HCT116 (cell line): ENCODE measurements around the gene CDH2. TPM values are rescaled to one million over a fixed set of nuclear protein-coding genes. Genes with fewer than 3 reads are reported as not detected.

Source experiments
- ATAC-seq: fragments of 200-7000 bp; cut with Tn5 transposase; 2 replicates; pipeline ENCODE4 v1.9.1; 2020; ENCODE audit warnings: mild to moderate bottlenecking, moderate library complexity
- BruUV-seq: library from RNA; stranded (reverse); fragments of 400-500 nt; replicated peaks from 2 replicates; lab custom pipeline; 2021; lab: Mats Ljungman, UMichigan
- CTCF ChIA-PET: fragments of 300-600 bp; sonication (Branson Sonifier 250); formaldehyde crosslinking; loops from one replicate; lab custom pipeline; 2021; ENCODE audit warnings: antibody characterized with exemption; lab: Charles Lee
- POLR2A ChIA-PET: fragments of 300-600, 350-600 bp; sonication (Branson Sonifier 250); formaldehyde crosslinking; loops from one replicate; lab custom pipeline; 2021; ENCODE audit warnings: antibody characterized with exemption; lab: Charles Lee
- RAD21 ChIA-PET, 2 experiments: fragments of 300-600 bp; sonication (Branson Sonifier 250); formaldehyde crosslinking; loops; one replicate each; lab custom pipeline; 2023; ENCODE audit warnings: low total read pairs in 2 of 2; ENCODE audit not compliant: uncharacterized antibody in 2 of 2, unreplicated experiment in 2 of 2, low non-redundant PET in 1 of 2; lab: Charles Lee
- DNase-seq: peaks from one replicate; pipeline ENCODE4 v3.0.0-alpha.2; 2010; ENCODE audit warnings: low read depth, low spot score
- H2AFZ ChIP-seq: fragments of 200-600 bp; shearing (Covaris generic), sonication (generic); 2 replicates; pipeline ENCODE4 v1.6.1; 2017; ENCODE audit warnings: low read depth, mixed run types, mixed read lengths, antibody characterized with exemption, low read length; ENCODE audit not compliant: poor library complexity, severe bottlenecking
- H3K27ac ChIP-seq: 2 replicates; pipeline ENCODE4 v1.5.1; 2012; ENCODE audit warnings: low read depth, low read length
- H3K27me3 ChIP-seq: fragments of 200-600 bp; sonication (generic); 2 replicates; pipeline ENCODE4 v1.6.1; 2016; ENCODE audit warnings: mixed run types, low read length, mixed read lengths; ENCODE audit not compliant: insufficient read depth
- H3K36me3 ChIP-seq, 2 experiments: fragments of 200-500 bp in 1 of 2; fragments of 200-600 bp in 1 of 2; sonication (Bioruptor generic) in 1 of 2; sonication (generic) in 1 of 2; 2 replicates each; pipeline versions ENCODE4 v1.5.1 to v1.6.1; 2014 to 2016; ENCODE audit warnings: low read length in 2 of 2, inconsistent platforms in 1 of 2, mixed read lengths in 1 of 2, mixed run types in 1 of 2; ENCODE audit not compliant: insufficient read depth in 2 of 2, control insufficient read depth in 1 of 2
- H3K4me1 ChIP-seq, 2 experiments: fragments of 200-600 bp in 1 of 2; sonication (generic) in 1 of 2; 2 replicates each; pipeline versions ENCODE4 v1.5.1 to v1.6.1; 2012 to 2017; ENCODE audit warnings: low read length in 2 of 2, inconsistent platforms in 1 of 2, mild to moderate bottlenecking in 1 of 2, mixed read lengths in 1 of 2, mixed run types in 1 of 2, moderate library complexity in 1 of 2; ENCODE audit not compliant: insufficient read depth in 2 of 2, control insufficient read depth in 1 of 2
- H3K4me2 ChIP-seq: fragments of 200-600 bp; sonication (generic); 2 replicates; pipeline ENCODE4 v1.6.1; 2017; ENCODE audit warnings: mixed run types, low read length, mixed read lengths
- H3K4me3 ChIP-seq, 2 experiments: fragments of 200-600 bp in 1 of 2; sonication (generic) in 1 of 2; replicated peaks in 1 of 2; 2 replicates each; pipeline ENCODE4 v1.5.1; 2011 to 2016; ENCODE audit warnings: low read length in 2 of 2, control low read depth in 1 of 2, low read depth in 1 of 2, mild to moderate bottlenecking in 1 of 2, mixed read lengths in 1 of 2, mixed run types in 1 of 2
- H3K79me2 ChIP-seq: fragments of 200-600 bp; sonication (generic); 2 replicates; pipeline ENCODE4 v1.6.1; 2017; ENCODE audit warnings: mild to moderate bottlenecking, mixed run types, low read length, moderate library complexity, mixed read lengths; ENCODE audit not compliant: insufficient read depth
- H3K9ac ChIP-seq: fragments of 200-600 bp; sonication (generic); 2 replicates; pipeline ENCODE4 v1.6.1; 2016; ENCODE audit warnings: low read length, mixed read lengths
- H3K9me2 ChIP-seq: fragments of 200-600 bp; sonication (generic), shearing (Covaris generic); 2 replicates; pipeline ENCODE4 v1.6.1; 2017; ENCODE audit warnings: mixed run types, mild to moderate bottlenecking, moderate library complexity; ENCODE audit not compliant: insufficient read depth
- H3K9me3 ChIP-seq, 2 experiments: fragments of 200-500 bp in 1 of 2; fragments of 200-600 bp in 1 of 2; sonication (Bioruptor generic) in 1 of 2; sonication (generic) in 1 of 2; 2 replicates each; pipeline ENCODE4 v1.6.1; 2014 to 2017; ENCODE audit warnings: low read length in 2 of 2, mixed read lengths in 2 of 2, inconsistent platforms in 1 of 2, low read depth in 1 of 2, mild to moderate bottlenecking in 1 of 2, mixed run types in 1 of 2, moderate library complexity in 1 of 2; ENCODE audit not compliant: control insufficient read depth in 1 of 2, insufficient read depth in 1 of 2
- H4K20me1 ChIP-seq: fragments of 200-600 bp; sonication (generic), shearing (Covaris generic); 2 replicates; pipeline ENCODE4 v1.6.1; 2017; ENCODE audit warnings: mixed run types, mild to moderate bottlenecking, moderate library complexity; ENCODE audit not compliant: insufficient read depth
- CBX3 ChIP-seq: IDR thresholded peaks from 2 replicates; pipeline ENCODE4 v1.6.1; 2012; ENCODE audit warnings: low read depth
- CEBPB ChIP-seq: IDR thresholded peaks from 2 replicates; pipeline ENCODE4 v1.6.1; 2012; ENCODE audit warnings: low read depth
- EGR1 ChIP-seq: IDR thresholded peaks from 2 replicates; pipeline ENCODE4 v1.6.1; 2012; ENCODE audit warnings: low read depth
- ELF1 ChIP-seq: IDR thresholded peaks from 2 replicates; pipeline ENCODE4 v1.6.1; 2012; ENCODE audit warnings: low read depth, borderline replicate concordance
- EZH2 ChIP-seq: fragments of 200-600 bp; sonication (generic); IDR thresholded peaks from 2 replicates; pipeline ENCODE4 v1.6.1; 2017; ENCODE audit warnings: antibody characterized with exemption, mixed run types
- EZH2phosphoT487 ChIP-seq: fragments of 200-600 bp; IDR thresholded peaks from 2 replicates; pipeline ENCODE4 v1.6.1; 2018; ENCODE audit warnings: antibody characterized with exemption, borderline replicate concordance
- FOSL1 ChIP-seq: IDR thresholded peaks from 2 replicates; pipeline ENCODE4 v1.6.1; 2012; ENCODE audit warnings: low read depth
- JUND ChIP-seq: IDR thresholded peaks from 2 replicates; pipeline ENCODE4 v1.6.1; 2012
- POLR2AphosphoS5 ChIP-seq: IDR thresholded peaks from 2 replicates; pipeline ENCODE4 v1.6.1; 2011; ENCODE audit warnings: mild to moderate bottlenecking, low read depth, low read length, moderate library complexity
- RAD21 ChIP-seq: IDR thresholded peaks from 2 replicates; pipeline ENCODE4 v1.6.1; 2012; ENCODE audit warnings: low read depth, mild to moderate bottlenecking
- SIN3A ChIP-seq: IDR thresholded peaks from 2 replicates; pipeline ENCODE4 v1.6.1; 2012; ENCODE audit warnings: low read depth
- SP1 ChIP-seq: IDR thresholded peaks from 2 replicates; pipeline ENCODE4 v1.6.1; 2012; ENCODE audit warnings: low read depth
- SRF ChIP-seq: IDR thresholded peaks from 2 replicates; pipeline ENCODE4 v1.6.1; 2012; ENCODE audit warnings: low read depth
- TCF7L2 ChIP-seq: IDR thresholded peaks from 2 replicates; pipeline ENCODE4 v1.7.0; 2011; ENCODE audit warnings: borderline replicate concordance, inconsistent platforms; ENCODE audit not compliant: insufficient read depth, insufficient read length; ENCODE audit errors: extremely low read depth
- ZFX ChIP-seq: fragments of 450-650 bp; IDR thresholded peaks from 2 replicates; pipeline ENCODE4 v1.6.1; 2017
- ZNF274 ChIP-seq: fragments of 200-500 bp; sonication (Bioruptor generic); IDR thresholded peaks from 2 replicates; pipeline ENCODE4 v1.6.1; 2014; ENCODE audit warnings: mild to moderate bottlenecking, low read depth, low read length, inconsistent platforms
- intact Hi-C: fragments of 100-400 bp; cut with micrococcal nuclease; formaldehyde crosslinking; loops from 2 replicates; pipeline ENCODE4 v1.10.0; 2022
- total RNA-seq: library from RNA; stranded (reverse); gene quantifications from one replicate; pipeline ENCODE4 v1.2.1, GENCODE V29; 2021; ENCODE audit not compliant: unreplicated experiment
- TF ChIP-seq, protein P1 (sequence below), 3 experiments: fragments of 200-600 bp in 1 of 3; sonication (generic) in 1 of 3; IDR thresholded peaks in 2 of 3; conservative IDR thresholded peaks in 1 of 3; 2 replicates each; pipeline ENCODE4 v1.5.1; 2012 to 2017; ENCODE audit warnings: low read depth in 2 of 3, low read length in 2 of 3, antibody characterized with exemption in 1 of 3, borderline replicate concordance in 1 of 3, control low read depth in 1 of 3, mild to moderate bottlenecking in 1 of 3, mixed read lengths in 1 of 3, mixed run types in 1 of 3, moderate library complexity in 1 of 3; ENCODE audit not compliant: insufficient read depth in 1 of 3
- TF ChIP-seq, protein P2 (sequence below): IDR thresholded peaks from 2 replicates; pipeline ENCODE4 v1.6.1; 2012
- TF ChIP-seq, protein P3 (sequence below): IDR thresholded peaks from 2 replicates; pipeline ENCODE4 v1.6.1; 2012
- TF ChIP-seq, protein P4 (sequence below): IDR thresholded peaks from 2 replicates; pipeline ENCODE4 v1.6.1; 2011; ENCODE audit warnings: mild to moderate bottlenecking, low read length, moderate library complexity; ENCODE audit not compliant: insufficient replicate concordance; ENCODE audit errors: extremely low read depth

The CDH2 gene
- total RNA-seq, 1 experiment from 2014 or later = 0.15 TPM

DNA sequence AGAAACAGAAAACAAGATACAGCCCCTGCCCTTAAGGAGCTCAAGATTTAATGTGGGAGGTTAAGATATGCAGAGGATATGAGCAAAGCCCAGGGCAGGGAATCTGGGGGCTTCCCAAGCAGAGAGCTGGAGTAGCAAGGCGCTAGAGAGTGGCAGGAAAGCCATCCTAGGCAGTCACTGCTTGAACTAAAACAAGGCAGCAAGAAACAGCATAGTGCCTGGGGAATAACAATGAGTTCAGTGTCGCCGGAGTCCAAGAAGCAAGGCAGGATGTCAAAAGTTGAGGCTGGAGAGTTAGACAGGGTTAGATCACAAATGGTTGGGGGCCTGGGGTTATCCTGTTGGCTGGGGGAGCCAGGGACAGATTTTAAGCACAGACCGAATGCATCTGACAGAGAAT lies 24.6 kb downstream of the CDH2 start:
- Histone ChIP-seq H3K4me1 (no peaks in the 10 kb centered on the region), H3K4me3 (no peak overlapping the region), H3K79me2 (no peaks in the 10 kb centered on the region), H3K27ac (no peak overlapping the region), H3K9me3 (no peaks in the 10 kb centered on the region), H3K9ac (no peak overlapping the region), H3K36me3 (no peaks in the 10 kb centered on the region), H3K9me2 (no peaks in the 10 kb centered on the region)
- ChIA-PET POLR2A (no interaction called here), CTCF (no interaction called here)
- BruUV-seq = no TSS peak
- no peak for ATAC-seq
- intact Hi-C loops = no loop called here
- DNase-seq = no peak
- TF ChIP-seq EZH2phosphoT487 = no peak
- no peak for TF ChIP-seq CEBPB
- TF ChIP-seq, protein P1, sequence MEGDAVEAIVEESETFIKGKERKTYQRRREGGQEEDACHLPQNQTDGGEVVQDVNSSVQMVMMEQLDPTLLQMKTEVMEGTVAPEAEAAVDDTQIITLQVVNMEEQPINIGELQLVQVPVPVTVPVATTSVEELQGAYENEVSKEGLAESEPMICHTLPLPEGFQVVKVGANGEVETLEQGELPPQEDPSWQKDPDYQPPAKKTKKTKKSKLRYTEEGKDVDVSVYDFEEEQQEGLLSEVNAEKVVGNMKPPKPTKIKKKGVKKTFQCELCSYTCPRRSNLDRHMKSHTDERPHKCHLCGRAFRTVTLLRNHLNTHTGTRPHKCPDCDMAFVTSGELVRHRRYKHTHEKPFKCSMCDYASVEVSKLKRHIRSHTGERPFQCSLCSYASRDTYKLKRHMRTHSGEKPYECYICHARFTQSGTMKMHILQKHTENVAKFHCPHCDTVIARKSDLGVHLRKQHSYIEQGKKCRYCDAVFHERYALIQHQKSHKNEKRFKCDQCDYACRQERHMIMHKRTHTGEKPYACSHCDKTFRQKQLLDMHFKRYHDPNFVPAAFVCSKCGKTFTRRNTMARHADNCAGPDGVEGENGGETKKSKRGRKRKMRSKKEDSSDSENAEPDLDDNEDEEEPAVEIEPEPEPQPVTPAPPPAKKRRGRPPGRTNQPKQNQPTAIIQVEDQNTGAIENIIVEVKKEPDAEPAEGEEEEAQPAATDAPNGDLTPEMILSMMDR (IDR thresholded peaks at IDR 0.05 in 2 of 3, conservative IDR thresholded peaks at IDR 0.05 in 1 of 3; ENCODE audit: borderline replicate concordance in 1 of 3, insufficient read depth in 1 of 3, low read depth in 2 of 3, low read length in 2 of 3) = no peak
- no peak for TF ChIP-seq SIN3A
- no peak for TF ChIP-seq ZFX
- TF ChIP-seq, protein P2, sequence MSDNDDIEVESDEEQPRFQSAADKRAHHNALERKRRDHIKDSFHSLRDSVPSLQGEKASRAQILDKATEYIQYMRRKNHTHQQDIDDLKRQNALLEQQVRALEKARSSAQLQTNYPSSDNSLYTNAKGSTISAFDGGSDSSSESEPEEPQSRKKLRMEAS = no peak
- TF ChIP-seq, protein P3, sequence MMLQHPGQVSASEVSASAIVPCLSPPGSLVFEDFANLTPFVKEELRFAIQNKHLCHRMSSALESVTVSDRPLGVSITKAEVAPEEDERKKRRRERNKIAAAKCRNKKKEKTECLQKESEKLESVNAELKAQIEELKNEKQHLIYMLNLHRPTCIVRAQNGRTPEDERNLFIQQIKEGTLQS = no peak
- no peak for TF ChIP-seq SP1
- TF ChIP-seq EZH2 = no peak
- no peak for TF ChIP-seq JUND
- TF ChIP-seq ELF1 = no peak
- no peak for TF ChIP-seq FOSL1
- TF ChIP-seq, protein P4, sequence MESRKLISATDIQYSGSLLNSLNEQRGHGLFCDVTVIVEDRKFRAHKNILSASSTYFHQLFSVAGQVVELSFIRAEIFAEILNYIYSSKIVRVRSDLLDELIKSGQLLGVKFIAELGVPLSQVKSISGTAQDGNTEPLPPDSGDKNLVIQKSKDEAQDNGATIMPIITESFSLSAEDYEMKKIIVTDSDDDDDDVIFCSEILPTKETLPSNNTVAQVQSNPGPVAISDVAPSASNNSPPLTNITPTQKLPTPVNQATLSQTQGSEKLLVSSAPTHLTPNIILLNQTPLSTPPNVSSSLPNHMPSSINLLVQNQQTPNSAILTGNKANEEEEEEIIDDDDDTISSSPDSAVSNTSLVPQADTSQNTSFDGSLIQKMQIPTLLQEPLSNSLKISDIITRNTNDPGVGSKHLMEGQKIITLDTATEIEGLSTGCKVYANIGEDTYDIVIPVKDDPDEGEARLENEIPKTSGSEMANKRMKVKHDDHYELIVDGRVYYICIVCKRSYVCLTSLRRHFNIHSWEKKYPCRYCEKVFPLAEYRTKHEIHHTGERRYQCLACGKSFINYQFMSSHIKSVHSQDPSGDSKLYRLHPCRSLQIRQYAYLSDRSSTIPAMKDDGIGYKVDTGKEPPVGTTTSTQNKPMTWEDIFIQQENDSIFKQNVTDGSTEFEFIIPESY = no peak
- TF ChIP-seq TCF7L2 = no peak
- TF ChIP-seq CBX3 = no peak
- TF ChIP-seq POLR2AphosphoS5 = no peak
- TF ChIP-seq EGR1 = no peak
- TF ChIP-seq SRF = no peak
- TF ChIP-seq ZNF274 = no peak
- no peak for TF ChIP-seq RAD21
- TF ChIP-seq, all 23 proteins: peak for 0
- RAD21 ChIA-PET = no interaction called here
- Histone ChIP-seq H2AFZ (no peak overlapping the region), H3K27me3 (no peaks in the 10 kb centered on the region), H4K20me1 (no peaks in the 10 kb centered on the region), H3K4me2 (no peak overlapping the region)
